Activated T-cell treated with anti-CD3 and anti-CD28 coated beads, Interleukin-2, amount 50 U/mL, for 24 hours (primary cell): ENCODE data around the gene G3BP1.

Source experiments
- DNase-seq: peaks from one replicate; pipeline ENCODE4 v3.0.0-alpha.2; 2020
- H3K27ac Mint-ChIP-seq: 2 replicates; pipeline ENCODE4 v1.8.0; 2020; ENCODE audit warnings: mild to moderate bottlenecking, mixed read lengths
- H3K27me3 Mint-ChIP-seq: 2 replicates; pipeline ENCODE4 v1.8.0; 2020; ENCODE audit warnings: mixed read lengths
- H3K36me3 Mint-ChIP-seq: 2 replicates; pipeline ENCODE4 v1.8.0; 2020; ENCODE audit warnings: low read depth, mixed read lengths
- H3K4me1 Mint-ChIP-seq: 2 replicates; pipeline ENCODE4 v1.8.0; 2020; ENCODE audit warnings: low read depth, mixed read lengths
- H3K4me3 Mint-ChIP-seq: 2 replicates; pipeline ENCODE4 v1.8.0; 2020; ENCODE audit warnings: mild to moderate bottlenecking, moderate library complexity, mixed read lengths
- H3K9me3 Mint-ChIP-seq: 2 replicates; pipeline ENCODE4 v1.8.0; 2020; ENCODE audit warnings: mixed read lengths

The G3BP1 gene

DNA sequence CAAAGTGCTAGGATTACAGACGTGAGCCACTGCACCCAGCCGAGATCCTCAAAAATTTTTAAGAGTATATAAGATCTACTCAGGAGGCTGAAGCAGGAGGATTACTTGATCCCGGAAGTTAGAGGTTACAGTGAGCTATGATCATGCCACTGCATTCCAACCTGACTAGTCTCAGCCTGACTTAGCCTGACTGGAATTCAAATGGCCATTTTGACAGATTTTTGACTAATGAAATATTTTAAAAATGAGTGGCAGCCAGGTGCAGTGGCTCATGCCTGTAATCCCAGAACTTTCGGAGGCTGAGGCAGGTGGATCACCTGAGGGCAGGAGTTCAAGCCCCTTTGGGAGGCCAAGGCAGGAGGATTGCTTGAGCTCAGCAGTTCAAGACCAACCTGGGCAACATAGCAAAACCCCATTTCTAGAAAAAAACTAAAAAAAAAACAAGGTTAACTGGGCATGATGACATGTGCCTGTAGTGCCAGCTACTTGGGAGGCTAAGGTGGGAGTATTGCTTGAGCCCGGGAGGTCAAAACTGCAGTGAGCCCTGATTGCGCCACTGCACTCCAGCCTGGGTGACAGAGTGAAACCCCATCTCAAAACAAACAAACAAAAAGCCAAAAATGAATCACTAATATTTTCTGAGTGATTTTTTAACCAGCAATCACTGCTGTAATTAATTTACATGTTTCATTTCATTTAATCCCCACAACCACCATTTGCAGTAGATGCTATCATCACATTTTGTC, 29.9 kb upstream of the G3BP1 start:
- Mint-ChIP-seq H3K27me3 (no peaks in the 10 kb centered on the region), H3K36me3 (peaks cover 78% of the 10 kb centered on the region), H3K4me3 (no peak overlapping the region), H3K9me3 (no peaks in the 10 kb centered on the region), H3K4me1 (peaks cover 40% of the 10 kb centered on the region), H3K27ac (no peak overlapping the region)
- no peak for DNase-seq

DNA sequence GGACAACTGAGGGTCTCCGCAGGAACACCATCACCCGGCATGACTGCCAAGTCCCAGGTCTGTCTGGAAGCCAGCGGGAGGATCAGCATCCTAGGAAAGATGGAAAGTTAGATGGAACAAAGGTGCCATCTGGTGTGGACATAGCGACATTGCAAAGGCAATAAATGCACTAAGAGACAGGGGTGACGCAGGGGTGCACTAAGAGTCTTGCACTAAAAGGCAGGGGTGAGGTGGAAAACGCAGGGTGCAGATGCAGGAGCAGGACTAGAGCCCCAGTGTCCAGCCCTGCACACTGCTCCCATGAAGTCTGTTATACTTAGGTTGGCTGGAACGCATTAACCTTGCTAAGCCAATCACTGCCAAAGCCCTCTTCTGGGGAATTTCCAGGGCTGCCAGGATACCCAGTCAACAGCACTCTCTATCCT, 28.9 kb upstream of the G3BP1 start:
- Mint-ChIP-seq H3K4me1 (peaks cover 44% of the 10 kb centered on the region), H3K4me3 (no peak overlapping the region), H3K27me3 (no peaks in the 10 kb centered on the region), H3K9me3 (no peaks in the 10 kb centered on the region), H3K36me3 (peaks cover 74% of the 10 kb centered on the region), H3K27ac (no peak overlapping the region)
- DNase-seq, result no peak

DNA sequence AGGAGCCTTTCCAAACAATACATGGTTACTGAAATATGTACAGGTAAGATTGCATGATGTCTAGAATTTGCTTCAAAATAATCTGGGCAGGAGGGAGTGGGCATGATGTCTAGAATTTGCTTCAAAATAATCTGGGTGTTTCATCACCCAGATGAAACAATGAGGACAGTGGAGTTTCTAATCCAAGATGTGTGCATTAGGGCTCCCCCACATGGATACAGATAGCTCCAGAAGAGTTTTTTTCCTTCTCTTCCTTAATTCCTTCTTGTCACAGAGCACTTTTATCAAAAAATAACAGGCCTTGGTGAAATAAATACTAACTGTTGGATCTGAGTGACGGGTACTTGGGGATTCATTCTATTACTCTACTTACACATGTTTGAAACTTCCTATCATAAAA, 28.2 kb upstream of the G3BP1 start:
- H3K4me1 Mint-ChIP-seq, result peaks cover 48% of the 10 kb centered on the region
- no peaks in the 10 kb centered on the region for H3K27me3 Mint-ChIP-seq
- H3K36me3 Mint-ChIP-seq, result peaks cover 75% of the 10 kb centered on the region
- H3K9me3 Mint-ChIP-seq, result no peaks in the 10 kb centered on the region
- H3K4me3 Mint-ChIP-seq, result no peak overlapping the region
- H3K27ac Mint-ChIP-seq, result peak overlapping the region; percentile 66
- no peak for DNase-seq

DNA sequence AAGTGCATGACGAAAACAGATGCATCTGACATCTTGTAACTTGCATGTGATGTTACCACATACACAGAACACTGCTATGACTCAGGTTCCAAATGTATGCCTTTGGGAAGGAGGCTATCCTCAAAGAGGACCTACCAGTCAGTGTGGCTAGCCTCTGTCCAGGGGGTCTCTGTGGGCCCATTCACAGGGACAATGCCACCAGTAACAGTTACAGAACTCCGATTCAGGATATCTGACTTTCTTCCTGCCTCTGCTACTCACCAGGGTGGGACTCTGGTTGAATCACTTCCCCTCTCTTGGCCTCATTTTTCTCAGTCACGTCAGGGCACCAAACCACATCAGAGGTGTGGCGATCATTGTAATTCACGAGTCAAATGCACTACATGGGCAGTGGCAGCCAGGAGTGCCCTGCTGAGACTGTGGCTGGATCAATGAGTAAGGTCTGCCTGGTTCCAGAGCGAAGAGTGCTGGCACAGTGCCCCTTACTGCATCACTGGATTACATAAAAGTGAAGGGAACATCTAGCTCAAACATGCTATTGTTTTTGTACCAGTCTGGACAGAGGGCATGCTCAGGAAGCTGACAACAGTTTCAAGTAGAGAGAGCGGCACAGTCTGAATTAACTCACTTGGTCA, 26.6 kb upstream of the G3BP1 start:
- no peak for DNase-seq
- H3K27ac Mint-ChIP-seq, result peak overlapping the region; percentile 85
- no peaks in the 10 kb centered on the region for H3K9me3 Mint-ChIP-seq
- H3K4me3 Mint-ChIP-seq, result no peak overlapping the region
- H3K36me3 Mint-ChIP-seq, result peaks cover 71% of the 10 kb centered on the region
- H3K4me1 Mint-ChIP-seq, result peaks cover 56% of the 10 kb centered on the region
- no peaks in the 10 kb centered on the region for H3K27me3 Mint-ChIP-seq

DNA sequence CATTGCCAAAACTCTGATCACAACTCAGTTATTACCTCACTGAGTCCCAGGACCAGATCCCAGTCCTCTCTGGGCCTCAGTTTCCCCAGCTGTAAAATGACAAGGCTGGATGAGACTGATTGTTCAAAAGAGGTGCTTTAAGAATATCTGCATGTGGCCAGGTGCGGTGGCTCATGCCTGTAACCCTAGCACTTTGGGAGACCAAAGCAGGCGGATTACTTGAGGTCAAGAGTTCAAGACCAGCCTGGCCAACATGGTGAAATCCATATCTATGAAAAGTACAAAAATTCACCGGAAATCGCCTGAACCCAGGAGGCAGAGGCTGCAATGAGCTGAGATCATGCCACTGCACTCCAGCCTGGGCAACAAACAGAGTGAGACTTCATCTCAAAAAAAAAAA, 21.6 kb upstream of the G3BP1 start:
- no peaks in the 10 kb centered on the region for H3K27me3 Mint-ChIP-seq
- H3K36me3 Mint-ChIP-seq, result peaks cover 67% of the 10 kb centered on the region
- peaks cover 53% of the 10 kb centered on the region for H3K4me1 Mint-ChIP-seq
- H3K27ac Mint-ChIP-seq, result peak overlapping the region; percentile 87
- no peak overlapping the region for H3K4me3 Mint-ChIP-seq
- no peaks in the 10 kb centered on the region for H3K9me3 Mint-ChIP-seq
- DNase-seq, result no peak

DNA sequence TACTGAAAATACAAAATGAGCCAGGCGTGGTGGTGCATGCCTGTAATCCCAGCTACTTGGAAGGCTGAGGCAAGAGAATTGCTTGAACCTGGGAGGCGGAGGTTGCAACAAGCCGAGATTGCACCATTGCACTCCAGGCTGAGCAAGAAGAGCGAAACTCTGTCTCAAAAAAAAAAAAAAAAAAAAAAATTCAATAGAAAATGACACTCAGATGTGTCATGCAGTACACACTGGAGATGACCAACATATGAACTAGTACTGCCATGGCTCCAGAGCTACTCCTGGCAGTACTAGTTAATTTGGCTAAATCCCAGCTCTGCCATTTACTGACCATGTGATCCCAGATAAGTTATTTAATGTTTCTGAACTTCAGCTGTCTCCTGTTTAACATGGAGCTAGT, 20.7 kb upstream of the G3BP1 start:
- Mint-ChIP-seq H3K27me3 (no peaks in the 10 kb centered on the region), H3K27ac (no peak overlapping the region), H3K36me3 (peaks cover 60% of the 10 kb centered on the region), H3K4me3 (no peak overlapping the region), H3K9me3 (no peaks in the 10 kb centered on the region), H3K4me1 (peaks cover 53% of the 10 kb centered on the region)
- no peak for DNase-seq

DNA sequence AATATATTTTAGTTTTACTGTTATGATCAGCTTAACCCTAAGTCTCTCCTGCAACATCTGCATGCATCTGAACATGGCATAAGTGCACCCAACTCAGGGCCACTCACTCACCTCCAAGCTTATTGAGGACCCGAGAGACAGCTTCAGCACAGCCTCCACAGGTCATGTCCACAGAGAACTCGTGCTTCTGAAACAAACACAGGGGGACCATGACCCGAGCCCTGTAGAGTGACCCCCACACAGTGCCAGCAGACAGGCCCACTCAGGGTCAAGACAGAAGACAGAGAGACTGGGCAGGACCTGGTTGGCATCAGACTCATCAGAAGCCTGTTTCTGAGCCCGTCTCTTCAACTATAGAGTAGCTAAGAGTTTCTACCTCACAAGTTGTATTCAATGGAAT, 20.2 kb upstream of the G3BP1 start:
- Mint-ChIP-seq H3K9me3 (no peaks in the 10 kb centered on the region), H3K4me1 (peaks cover 53% of the 10 kb centered on the region), H3K27ac (no peak overlapping the region), H3K27me3 (no peaks in the 10 kb centered on the region), H3K4me3 (no peak overlapping the region), H3K36me3 (peaks cover 56% of the 10 kb centered on the region)
- no peak for DNase-seq

DNA sequence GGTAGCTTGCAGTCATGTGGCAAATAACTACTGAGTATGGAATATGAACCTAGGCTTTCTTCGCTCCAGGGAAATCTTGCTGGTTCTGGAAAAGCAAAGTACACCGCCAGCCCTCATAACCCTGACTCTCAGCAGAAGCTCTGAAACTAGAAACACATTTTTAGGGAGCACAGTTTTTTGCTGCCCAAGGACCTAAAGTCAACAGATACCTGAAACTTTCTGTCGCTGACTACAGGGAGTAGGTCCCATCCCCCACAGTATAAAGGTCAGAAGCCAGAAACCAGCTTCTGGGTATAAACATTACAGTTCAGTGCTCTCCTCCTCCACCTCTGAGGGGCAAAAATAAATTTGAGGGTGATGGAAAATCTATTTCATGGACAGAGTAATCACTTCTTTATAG, 16.4 kb upstream of the G3BP1 start:
- no peak for DNase-seq
- peaks cover 60% of the 10 kb centered on the region for H3K4me1 Mint-ChIP-seq
- H3K27ac Mint-ChIP-seq, result peak overlapping the region; percentile 37
- peak overlapping the region; percentile 8 for H3K4me3 Mint-ChIP-seq
- H3K9me3 Mint-ChIP-seq, result no peaks in the 10 kb centered on the region
- H3K36me3 Mint-ChIP-seq, result peaks cover 57% of the 10 kb centered on the region
- no peaks in the 10 kb centered on the region for H3K27me3 Mint-ChIP-seq

DNA sequence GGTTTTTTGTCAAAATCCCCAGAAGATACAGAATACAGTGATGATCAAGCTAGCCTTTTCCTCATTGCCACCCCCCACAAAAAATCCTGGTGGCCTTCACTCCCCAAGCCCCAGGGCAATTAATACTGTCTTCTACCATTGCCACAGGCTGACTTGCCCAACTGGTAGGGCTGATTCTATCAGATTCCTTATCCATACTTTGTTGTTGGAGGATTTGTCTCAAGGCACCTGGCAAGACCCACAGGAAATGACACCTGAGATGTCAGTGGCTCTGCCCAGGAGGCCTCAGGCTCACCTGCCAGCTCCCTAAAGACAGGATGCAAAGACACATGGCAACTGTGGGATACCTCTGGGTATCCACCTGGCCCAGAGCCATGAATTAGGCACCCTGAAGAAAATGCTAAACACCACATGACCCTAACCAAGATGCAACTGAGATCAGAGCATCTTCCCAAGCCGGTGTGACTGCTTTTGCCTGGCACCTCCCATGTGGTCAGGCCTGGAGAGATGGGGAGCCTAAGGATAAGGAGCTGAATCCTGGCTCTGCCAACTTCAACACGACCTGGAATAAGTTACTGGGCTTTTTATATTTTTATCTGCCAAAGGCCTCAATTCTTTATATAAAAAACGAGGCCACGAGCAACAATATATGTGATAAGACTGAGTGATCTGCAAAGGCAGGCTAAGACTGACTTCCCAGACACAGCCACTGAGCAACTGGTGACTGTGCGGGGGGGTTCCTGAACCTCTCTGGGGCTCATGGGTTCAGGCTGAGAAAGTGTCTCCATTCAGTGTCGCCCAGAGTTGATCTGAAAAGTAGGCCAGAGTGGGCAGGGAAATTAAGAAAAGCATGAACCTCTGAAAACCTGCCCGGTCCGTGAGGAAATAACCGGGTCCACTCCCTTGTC, 14.3 kb upstream of the G3BP1 start:
- no peaks in the 10 kb centered on the region for H3K27me3 Mint-ChIP-seq
- H3K36me3 Mint-ChIP-seq, result peaks cover 41% of the 10 kb centered on the region
- peaks cover 56% of the 10 kb centered on the region for H3K4me1 Mint-ChIP-seq
- peak; percentile 58 for DNase-seq
- peak overlapping the region; percentile 94 for H3K4me3 Mint-ChIP-seq
- H3K27ac Mint-ChIP-seq, result peak overlapping the region; percentile 95
- H3K9me3 Mint-ChIP-seq, result no peaks in the 10 kb centered on the region

DNA sequence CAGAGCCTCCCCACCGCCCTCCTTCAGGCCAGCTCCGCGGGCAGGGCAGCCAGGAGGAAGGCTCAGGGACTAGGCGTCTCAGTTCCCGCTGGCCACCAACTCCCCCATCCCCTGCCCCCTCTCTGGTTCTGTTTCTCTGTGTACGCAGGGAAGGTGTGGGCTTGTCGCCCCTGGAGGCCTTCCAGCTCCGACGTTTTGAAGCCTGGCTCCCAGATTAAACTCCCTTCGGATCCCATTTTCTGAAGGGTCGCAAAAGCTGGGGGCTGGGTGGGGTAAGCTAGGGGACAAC, 13.7 kb upstream of the G3BP1 start:
- Mint-ChIP-seq H3K27ac (peak overlapping the region; percentile 95), H3K36me3 (peaks cover 35% of the 10 kb centered on the region), H3K4me3 (peak overlapping the region; percentile 94), H3K4me1 (peaks cover 51% of the 10 kb centered on the region), H3K9me3 (no peaks in the 10 kb centered on the region), H3K27me3 (no peaks in the 10 kb centered on the region)
- no peak for DNase-seq

DNA sequence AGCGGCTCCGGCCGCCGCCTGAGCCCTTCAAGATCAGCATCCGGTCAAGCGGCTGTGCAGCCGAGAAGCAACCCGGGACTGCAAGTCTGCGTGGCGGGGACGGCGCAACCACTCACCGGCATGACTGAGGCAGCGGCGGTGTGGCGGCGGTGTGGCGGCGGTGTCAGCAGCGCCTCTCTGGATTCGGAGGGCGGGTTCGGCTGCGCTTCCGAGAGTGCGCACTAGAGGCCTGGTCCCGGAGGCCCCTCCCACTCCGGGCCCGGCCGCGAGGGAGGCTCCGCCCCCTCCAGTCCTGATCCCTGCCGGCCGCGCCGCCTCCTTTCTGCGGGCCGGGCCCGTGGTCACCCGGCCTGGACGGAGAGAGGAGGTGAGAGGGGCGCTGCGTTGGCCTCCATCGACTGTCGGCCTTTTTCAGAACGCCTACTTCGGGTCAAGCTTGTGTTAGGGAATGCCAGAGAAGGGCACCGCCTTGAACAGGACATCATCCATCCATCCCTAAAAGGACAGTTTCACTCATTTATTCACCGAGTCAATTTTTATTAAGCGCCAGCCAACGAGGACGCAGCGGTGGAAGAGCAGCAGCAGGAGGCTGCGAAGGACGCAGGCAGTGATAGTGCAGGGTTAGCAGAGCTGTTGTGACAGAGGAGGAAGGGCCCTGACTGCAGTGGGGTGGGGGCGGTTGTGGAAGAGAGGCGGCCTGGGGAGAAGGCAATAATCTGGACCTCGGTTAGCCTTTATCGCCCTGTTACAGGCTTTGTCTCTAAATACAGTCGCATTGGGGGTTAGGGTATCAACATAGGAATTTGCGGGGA, 13.1 kb upstream of the G3BP1 start, which contains the start of gene ATOX1:
ATOX1 (minus strand) TSS at position 202 of the 812 bp plus-strand sequence; CDS start at position 122, 80 bp downstream.
- peak; percentile 93 for DNase-seq
- Mint-ChIP-seq H3K27ac (peak within 1 kb of the TSS; percentile 95), H3K27me3 (no peaks in the 10 kb centered on the region), H3K4me3 (peak within 1 kb of the TSS; percentile 94), H3K4me1 (peaks cover 47% of the 10 kb centered on the region), H3K9me3 (no peaks in the 10 kb centered on the region), H3K36me3 (peaks cover 31% of the 10 kb centered on the region)

DNA sequence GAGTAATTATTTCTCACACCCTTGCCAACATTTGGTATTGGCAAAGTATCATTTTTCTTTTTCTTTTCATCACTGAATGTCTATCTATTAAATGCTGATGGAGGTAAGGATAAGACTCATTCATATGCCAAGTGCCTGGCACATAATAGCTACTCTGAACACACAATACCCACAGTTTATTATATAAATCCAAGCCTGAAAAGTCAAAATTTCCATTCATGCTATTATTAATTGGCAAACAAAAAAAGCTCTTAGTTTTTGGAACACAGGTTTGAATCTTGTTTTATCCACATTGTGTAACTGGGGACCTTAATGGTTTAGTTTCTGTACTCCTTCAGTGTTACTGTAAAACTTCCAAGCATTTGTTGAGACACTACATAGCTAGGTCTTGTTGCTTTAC, 7.0 kb upstream of the G3BP1 start:
- Mint-ChIP-seq H3K27me3 (no peaks in the 10 kb centered on the region), H3K9me3 (no peaks in the 10 kb centered on the region), H3K4me1 (peaks cover 4% of the 10 kb centered on the region), H3K27ac (no peak overlapping the region), H3K4me3 (no peak overlapping the region), H3K36me3 (no peaks in the 10 kb centered on the region)
- DNase-seq, result no peak

DNA sequence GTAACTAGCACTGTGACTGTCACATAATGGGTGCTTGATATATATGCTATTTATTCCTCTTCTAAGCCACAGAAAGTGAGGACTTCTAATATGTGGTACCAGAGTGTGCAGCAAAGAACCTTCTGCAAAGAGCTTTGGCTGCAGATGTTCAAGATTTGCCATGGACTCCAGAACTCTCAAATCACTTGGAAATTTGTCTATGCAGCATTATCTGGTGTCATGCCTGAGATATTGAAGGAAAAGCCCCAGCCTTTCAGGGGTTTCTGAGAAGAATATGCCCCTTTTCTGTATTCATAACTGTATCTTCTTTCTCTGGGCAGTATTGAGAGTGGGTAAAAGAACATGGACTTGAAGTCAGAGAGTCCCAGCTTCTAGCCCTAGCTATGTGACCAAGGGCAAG, 4.8 kb upstream of the G3BP1 start:
- H3K27ac Mint-ChIP-seq, result peak overlapping the region; percentile 15
- no peak overlapping the region for H3K4me3 Mint-ChIP-seq
- no peak for DNase-seq
- H3K4me1 Mint-ChIP-seq, result peaks cover 8% of the 10 kb centered on the region
- H3K36me3 Mint-ChIP-seq, result peaks cover 3% of the 10 kb centered on the region
- H3K9me3 Mint-ChIP-seq, result no peaks in the 10 kb centered on the region
- no peaks in the 10 kb centered on the region for H3K27me3 Mint-ChIP-seq
